HG03354 (cell line): Measurements from ENCODE around the gene TXNL1.
"Not testable (repeated sequence)": the region's sequence is repeated elsewhere in the genome, so short reads cannot be mapped to it uniquely, and the experiment has no call there.

Experiments
- ATAC-seq: cut with Tn5 transposase; IDR thresholded peaks from one replicate; pipeline ENCODE4 v1.9.1; 2021; ENCODE audit warnings: mild to moderate bottlenecking; ENCODE audit not compliant: unreplicated experiment, poor library complexity, severe bottlenecking

The TXNL1 gene

DNA sequence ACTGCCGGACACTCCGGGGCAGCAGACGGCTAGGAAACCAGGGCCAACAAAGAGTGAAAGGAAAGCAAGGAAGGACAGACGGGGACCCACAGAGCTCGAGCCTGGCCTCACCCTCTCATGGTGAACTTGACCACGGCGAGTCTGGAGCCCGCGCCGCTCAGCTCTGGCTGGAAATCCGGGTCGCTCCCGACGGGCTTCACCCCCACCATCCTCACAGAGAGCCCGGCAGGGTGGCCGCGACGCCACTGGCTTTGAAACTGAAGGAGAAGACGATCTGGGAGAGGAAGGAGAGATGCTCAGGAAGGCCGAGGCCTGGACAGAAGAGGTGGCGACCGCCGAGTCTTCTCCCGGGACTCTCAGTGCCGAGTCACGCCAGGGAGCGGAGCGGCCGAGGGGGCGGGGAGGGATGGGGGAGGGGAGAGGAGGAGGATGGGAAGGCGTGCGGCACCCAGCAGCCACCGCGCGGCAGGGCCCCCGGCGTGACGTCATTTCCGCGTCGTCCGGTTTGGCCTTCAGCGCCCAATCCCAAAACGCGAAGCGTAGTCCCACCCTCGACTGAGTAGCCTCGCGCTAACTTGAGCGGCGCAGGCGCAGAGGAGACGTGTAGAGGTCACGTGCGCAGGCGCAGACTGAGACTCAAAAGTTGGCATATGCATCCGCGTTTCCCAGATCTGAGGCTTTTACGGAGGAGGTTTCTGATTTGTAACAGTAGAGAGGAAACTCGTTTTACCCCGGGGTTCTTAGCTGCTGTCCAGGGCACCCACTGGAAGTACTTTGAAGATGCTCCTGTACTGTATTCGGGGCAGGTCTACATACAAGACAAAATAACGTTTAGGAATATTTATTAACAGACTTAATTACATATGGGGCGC, at the start of gene TXNL1:
TXNL1 (minus strand) TSS at position 361 of the 872 bp plus-strand sequence; CDS start at position 209, 152 bp downstream.
- ATAC-seq, result peak; percentile 96

- ATAC-seq, result no peak
Observed at GRCh38 chr18:56684277-56684676, 45.9 kb upstream of the TXNL1 start.

GRCh38 chr18:56678836-56679565, 40.6 kb upstream of the TXNL1 start:
- ATAC-seq, result no peak

DNA sequence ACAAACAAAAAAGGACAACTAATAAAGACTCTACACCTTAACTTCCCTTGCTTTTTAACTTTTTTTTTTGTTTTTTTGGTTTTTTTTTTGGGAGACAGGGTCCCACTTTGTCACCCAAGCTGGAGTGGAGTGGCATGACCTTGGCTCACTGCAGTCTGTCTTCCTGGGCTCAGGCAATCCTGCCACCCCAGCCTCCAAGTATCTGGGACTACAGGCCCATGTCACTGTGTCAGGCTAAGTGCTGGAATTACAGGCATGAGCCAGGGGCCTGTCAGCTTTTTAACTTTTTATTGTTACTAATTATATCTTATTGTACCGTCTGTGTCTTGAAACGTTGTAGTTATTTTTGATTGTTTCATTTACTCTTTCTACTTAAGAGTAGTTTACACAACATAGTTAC, 38.2 kb upstream of the TXNL1 start:
- no peak for ATAC-seq

DNA sequence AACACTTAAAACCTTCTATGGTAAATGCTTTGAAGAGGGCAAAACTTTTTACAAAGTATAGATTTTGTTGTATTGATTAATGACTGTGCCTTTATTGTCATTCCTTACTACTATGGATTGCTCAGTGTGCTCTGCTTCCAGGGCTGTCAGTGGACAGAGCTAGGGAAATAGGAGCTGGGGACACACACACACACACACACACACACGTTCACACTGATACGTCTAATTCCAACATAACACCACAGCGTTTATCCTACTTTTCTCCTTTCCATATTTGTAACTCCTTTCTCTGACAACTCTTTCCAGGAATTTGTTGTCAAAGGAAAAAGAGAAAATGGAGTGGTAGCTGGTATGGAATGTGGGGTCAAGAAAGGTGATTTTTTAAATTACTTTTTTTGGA, 34.6 kb upstream of the TXNL1 start:
- ATAC-seq, result no peak

DNA sequence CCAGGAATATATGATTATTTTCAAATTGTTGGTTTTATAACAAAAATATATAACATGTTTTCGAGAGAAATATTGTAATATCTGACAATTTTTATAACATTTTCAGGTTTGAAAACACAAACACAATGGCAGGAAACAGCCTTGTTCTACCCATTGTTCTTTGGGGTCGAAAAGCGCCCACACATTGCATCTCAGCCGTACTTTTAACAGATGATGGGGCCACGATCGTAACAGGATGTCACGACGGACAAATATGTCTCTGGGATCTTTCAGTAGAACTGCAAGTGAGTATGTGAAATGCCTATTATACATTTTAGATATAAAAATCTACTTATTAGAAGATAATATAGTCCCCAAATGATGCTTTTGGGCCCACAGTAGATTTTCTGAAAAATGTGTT, 34.0 kb upstream of the TXNL1 start:
- no peak for ATAC-seq

- no peak for ATAC-seq
Observed at GRCh38 chr18:56662902-56663301, 24.5 kb upstream of the TXNL1 start.

GRCh38 chr18:56662502-56662901, 24.1 kb upstream of the TXNL1 start:
- no peak for ATAC-seq

DNA sequence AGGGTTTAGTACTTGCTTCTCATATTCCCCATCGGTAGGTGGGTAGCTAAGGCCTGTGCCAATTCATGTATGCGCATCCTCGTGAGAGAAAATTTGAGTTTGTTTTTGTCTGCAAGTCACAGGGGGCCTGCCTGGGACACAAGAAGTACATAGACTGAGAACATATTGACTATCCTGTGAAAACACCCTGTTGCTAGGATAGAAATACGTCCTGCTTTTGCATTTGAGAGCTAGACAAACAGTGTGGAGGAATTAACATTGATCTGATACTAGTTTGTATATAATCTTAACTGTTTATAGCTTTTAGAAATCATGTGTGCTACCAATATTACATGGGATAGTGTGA, 23.6 kb upstream of the TXNL1 start:
- no peak for ATAC-seq

DNA sequence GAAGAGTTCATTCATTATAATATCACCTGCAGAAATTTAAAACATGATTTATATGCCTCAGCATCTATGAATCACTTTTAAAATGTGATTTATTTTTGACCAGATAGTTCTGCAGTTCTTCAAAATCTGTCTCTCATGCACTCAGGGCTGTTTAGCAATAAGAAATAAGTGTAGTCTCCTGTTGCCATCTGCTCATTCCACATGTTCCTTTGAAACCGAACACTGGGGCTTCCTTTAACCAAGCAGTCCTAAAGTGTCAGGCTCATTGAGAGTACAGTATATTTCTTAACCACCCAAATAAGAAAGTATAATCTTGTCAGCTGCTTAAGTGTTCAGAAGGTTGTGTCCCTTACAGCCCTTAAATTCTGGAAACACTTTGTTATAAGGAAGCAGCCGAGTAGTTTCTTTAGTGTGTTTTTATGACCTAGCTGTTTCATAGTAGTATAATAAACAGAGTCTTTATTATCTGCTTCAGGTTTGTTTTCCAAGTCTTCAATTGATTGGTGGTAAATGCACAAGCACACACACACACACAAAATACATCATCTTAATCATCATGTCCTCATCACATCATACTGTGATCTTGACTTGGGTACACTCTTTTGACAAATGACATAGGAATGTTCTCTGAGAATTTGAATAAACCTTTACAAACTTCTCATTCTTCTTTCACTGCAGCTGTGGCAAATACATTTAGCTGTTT, 23.1 kb upstream of the TXNL1 start:
- ATAC-seq, result no peak

- no peak for ATAC-seq
Observed at GRCh38 chr18:56660655-56661054, 22.3 kb upstream of the TXNL1 start.

- no peak for ATAC-seq
Observed at GRCh38 chr18:56659111-56659510, 20.7 kb upstream of the TXNL1 start.

DNA sequence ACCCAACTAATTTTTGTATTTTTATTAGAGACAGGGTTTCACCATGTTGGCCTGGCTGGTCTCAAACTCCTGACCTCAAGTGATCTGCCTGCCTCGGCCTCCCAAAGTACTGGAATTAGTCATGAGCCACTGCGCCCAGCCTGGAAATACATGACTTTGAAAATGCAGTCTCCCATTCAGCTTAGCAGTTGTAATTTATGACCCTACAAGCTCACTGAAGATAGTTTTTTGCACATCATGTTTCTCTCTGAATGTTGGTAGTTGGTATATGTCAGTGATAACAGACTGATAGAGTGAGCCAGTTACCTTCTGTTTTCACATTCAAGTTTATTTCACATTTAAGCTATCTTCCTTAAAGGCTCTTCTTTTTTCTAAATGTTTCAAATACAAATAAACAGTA, 19.9 kb upstream of the TXNL1 start:
- ATAC-seq, result no peak

GRCh38 chr18:56654280-56654679, 15.9 kb upstream of the TXNL1 start:
- not testable (repeated sequence) for ATAC-seq

DNA sequence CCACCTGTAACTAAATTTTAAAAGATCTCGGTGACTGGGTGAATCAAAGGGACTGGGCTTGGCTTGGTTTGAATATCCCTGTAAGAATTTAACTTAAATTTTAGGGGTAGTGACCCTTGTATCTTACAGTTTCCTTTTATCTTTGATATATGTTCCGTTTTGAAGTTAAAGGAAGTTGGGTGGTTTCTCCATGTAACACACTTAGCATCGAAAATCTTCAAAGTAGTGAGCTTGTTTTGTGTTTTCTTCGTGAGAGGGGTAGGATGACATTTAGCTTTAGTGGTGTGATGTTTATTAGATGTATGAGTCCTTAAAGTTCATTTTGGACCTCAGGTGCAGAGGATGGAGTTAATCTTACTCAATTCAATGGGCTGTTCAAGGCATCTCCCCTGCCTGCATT, 14.4 kb upstream of the TXNL1 start:
- ATAC-seq, result no peak

- ATAC-seq, result no peak
Observed at GRCh38 chr18:56651771-56652092, 13.3 kb upstream of the TXNL1 start.

DNA sequence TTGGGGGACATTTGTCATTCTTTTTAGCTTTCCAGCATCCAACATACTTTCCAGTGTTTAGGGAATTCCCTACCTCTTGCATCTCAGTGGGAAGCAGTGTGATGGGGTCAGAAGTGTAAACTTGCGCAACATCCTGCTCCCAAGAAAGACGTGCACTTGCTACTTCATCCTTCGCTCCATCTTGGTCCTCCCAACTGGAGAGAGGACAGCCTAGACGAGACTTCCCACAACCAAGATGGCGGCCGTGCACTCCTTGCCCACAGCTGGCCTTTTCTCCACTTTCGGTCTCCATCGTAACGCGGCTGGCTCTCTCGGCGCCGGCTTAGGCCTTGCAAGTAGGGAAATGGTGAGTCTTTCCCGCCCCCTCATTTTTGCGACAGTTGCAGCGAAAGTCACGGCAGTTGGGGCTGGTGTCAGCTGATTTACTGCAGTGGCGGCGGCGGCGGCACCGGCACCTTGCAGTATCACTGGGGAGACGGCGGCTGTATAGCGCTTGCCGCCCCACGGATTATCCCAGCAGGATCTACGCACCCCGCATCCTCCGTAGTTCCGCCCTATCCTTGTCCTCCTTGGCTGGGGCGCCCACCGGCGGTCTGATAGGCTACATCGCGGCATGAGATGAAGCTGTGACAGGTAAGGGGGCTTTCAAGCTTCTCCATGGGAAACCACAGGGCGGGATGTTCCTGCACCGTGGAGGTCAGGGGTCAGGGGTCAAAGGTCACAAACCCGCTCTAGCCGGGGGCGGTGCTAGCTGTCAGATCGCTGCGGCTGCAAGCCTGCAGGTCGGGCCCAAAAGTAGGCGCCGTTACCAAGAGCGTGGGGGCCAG, 12.8 kb upstream of the TXNL1 start, which contains the start of gene WDR7:
WDR7 (plus strand) TSS at position 416 of the 827 bp plus-strand sequence. CDS start 21,157 bp downstream, outside the sequence.
- peak; percentile 98 for ATAC-seq

- no peak for ATAC-seq
Observed at GRCh38 chr18:56649996-56650395, 11.6 kb upstream of the TXNL1 start.

DNA sequence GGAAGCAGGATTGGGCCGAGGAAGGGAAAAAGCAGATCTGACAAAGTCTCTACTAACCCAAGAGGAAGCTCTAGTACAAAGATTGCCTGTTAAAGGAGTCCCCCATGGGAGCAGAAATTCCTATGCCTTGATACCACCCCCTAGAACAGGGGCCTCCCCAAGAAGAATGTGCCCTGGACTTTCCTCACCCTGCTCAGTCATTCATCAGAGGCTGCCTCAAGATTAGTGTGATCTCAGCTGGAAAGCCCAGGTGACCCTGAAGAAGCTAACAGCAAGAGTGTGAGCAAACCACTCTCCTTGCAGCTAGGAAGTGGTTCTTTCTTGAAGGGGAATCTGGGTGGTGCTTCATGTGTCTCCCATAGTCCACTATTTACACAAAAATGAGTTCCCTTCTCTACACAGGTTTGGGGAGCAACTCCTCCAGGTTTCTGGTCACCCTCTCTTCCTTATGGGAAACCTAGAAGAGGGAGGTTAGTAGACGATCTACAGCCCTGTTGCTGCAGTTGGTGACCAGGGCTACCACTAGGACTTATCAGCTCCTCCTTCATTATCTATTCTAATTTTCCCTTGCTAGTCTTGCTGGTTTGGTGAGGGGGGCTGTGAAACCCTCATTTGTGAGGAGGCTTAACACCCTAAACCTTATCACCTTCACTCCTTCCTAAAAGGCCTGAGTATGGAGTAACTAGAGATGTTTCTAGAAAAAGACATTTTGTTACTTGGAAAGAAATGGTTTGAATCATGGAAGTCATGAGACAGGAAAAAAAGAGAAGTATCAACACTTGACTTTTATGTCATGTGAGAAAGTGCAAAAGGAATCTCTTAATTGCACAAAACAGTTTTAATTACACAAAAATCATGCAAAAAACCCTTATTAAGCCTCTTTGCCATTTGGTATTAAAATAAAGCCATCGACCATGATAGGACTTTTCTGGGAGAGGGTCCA, 9.8 kb upstream of the TXNL1 start:
- ATAC-seq, result no peak
